ENCODE results near the gene SLC25A13. TPM values are rescaled to one million over a fixed set of nuclear protein-coding genes. Genes with fewer than 3 reads are reported as not detected.

The SLC25A13 gene
- total RNA-seq, 1 donor from 2014 or later = 21.9 TPM

DNA sequence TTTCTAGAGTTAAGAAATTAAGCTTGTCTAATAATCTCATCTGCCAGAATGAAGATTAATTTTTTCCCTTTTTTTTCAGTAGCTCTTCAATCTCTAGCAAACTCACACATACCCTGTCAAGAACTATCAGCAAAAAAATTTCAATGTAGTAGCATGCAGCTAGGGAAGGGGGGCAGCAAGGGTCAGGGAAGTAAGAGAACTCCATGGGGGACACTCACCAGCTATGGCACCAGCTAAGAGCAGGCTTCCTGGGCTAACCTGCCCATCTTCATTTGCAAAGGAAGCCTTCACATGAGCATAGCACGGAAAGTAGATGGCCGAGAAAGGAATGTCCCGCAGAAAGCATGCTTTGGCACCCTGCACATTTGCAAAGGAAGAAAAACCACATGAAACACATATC is 190.4 kb downstream of the SLC25A13 start:
- Histone ChIP-seq H3K9me3 (ENCODE audit: control insufficient read depth in 3 of 3, low read length in 3 of 3) (no peaks in the 10 kb centered on the region), H3K27me3 (ENCODE audit: control insufficient read depth in 3 of 3, insufficient read depth in 3 of 3, low read length in 3 of 3) (no peaks in the 10 kb centered on the region), H3K4me1 (ENCODE audit: control insufficient read depth in 3 of 3, insufficient read depth in 3 of 3, low read length in 3 of 3) (no peaks in the 10 kb centered on the region), H3K9ac (ENCODE audit: low read depth in 1 of 3, low read length in 3 of 3) (no peak overlapping the region), H3K4me3 (ENCODE audit: low read length in 3 of 3) (no peak overlapping the region), H3K27ac (ENCODE audit: low read depth, low read length) (no peak overlapping the region), H3K36me3 (ENCODE audit: control insufficient read depth in 3 of 3, insufficient read depth in 3 of 3, low read length in 3 of 3) (peaks cover 0 to 20% (median 0%) of the 10 kb centered on the region in 3 donors)

DNA sequence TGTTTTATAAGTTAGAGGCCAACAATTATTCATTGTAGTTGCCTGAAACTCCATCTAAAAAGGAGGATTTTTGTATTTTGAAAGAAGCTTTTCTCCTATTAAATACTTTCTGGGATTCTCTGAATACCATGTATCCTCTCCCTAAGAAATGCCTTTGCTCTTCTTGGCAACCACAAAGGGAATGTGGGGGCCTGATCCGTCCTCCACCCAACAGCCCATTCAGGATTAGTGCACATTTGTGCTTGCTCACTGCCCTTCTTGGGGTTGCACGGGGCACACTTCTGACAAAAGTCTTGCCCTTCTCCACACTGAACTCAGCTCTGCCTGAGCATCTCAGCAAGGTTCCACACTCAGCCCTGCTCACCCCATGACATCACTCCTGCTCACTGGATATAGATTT is 194.2 kb downstream of the SLC25A13 start:
- Histone ChIP-seq H3K36me3 (ENCODE audit: control insufficient read depth in 3 of 3, insufficient read depth in 3 of 3, low read length in 3 of 3) (peaks cover 0 to 15% (median 0%) of the 10 kb centered on the region in 3 donors), H3K27ac (ENCODE audit: low read depth, low read length) (no peak overlapping the region), H3K4me3 (ENCODE audit: low read length in 3 of 3) (no peak overlapping the region), H3K9ac (ENCODE audit: low read depth in 1 of 3, low read length in 3 of 3) (no peak overlapping the region), H3K27me3 (ENCODE audit: control insufficient read depth in 3 of 3, insufficient read depth in 3 of 3, low read length in 3 of 3) (no peaks in the 10 kb centered on the region), H3K9me3 (ENCODE audit: control insufficient read depth in 3 of 3, low read length in 3 of 3) (no peaks in the 10 kb centered on the region), H3K4me1 (ENCODE audit: control insufficient read depth in 3 of 3, insufficient read depth in 3 of 3, low read length in 3 of 3) (no peaks in the 10 kb centered on the region)

- Histone ChIP-seq H3K4me3 (ENCODE audit: low read length in 3 of 3) (no peak overlapping the region), H3K27ac (ENCODE audit: low read depth, low read length) (no peak overlapping the region), H3K27me3 (ENCODE audit: control insufficient read depth in 3 of 3, insufficient read depth in 3 of 3, low read length in 3 of 3) (no peaks in the 10 kb centered on the region), H3K4me1 (ENCODE audit: control insufficient read depth in 3 of 3, insufficient read depth in 3 of 3, low read length in 3 of 3) (no peaks in the 10 kb centered on the region), H3K9me3 (ENCODE audit: control insufficient read depth in 3 of 3, low read length in 3 of 3) (no peaks in the 10 kb centered on the region), H3K36me3 (ENCODE audit: control insufficient read depth in 3 of 3, insufficient read depth in 3 of 3, low read length in 3 of 3) (peaks cover 0 to 16% (median 6%) of the 10 kb centered on the region in 3 donors), H3K9ac (ENCODE audit: low read depth in 1 of 3, low read length in 3 of 3) (no peak overlapping the region)
Observed at GRCh38 chr7:96126382-96126781, 195.5 kb downstream of the SLC25A13 start.

- H3K27ac ChIP-seq (ENCODE audit: low read depth, low read length) = no peak overlapping the region
- no peaks in the 10 kb centered on the region for H3K9me3 ChIP-seq (ENCODE audit: control insufficient read depth in 3 of 3, low read length in 3 of 3)
- no peaks in the 10 kb centered on the region for H3K4me1 ChIP-seq (ENCODE audit: control insufficient read depth in 3 of 3, insufficient read depth in 3 of 3, low read length in 3 of 3)
- peaks cover 5 to 12% (median 12%) of the 10 kb centered on the region in 3 donors for H3K36me3 ChIP-seq (ENCODE audit: control insufficient read depth in 3 of 3, insufficient read depth in 3 of 3, low read length in 3 of 3)
- H3K4me3 ChIP-seq (ENCODE audit: low read length in 3 of 3) = no peak overlapping the region
- no peak overlapping the region for H3K9ac ChIP-seq (ENCODE audit: low read depth in 1 of 3, low read length in 3 of 3)
- no peaks in the 10 kb centered on the region for H3K27me3 ChIP-seq (ENCODE audit: control insufficient read depth in 3 of 3, insufficient read depth in 3 of 3, low read length in 3 of 3)
Observed at GRCh38 chr7:96122746-96123145, 199.2 kb downstream of the SLC25A13 start.

DNA sequence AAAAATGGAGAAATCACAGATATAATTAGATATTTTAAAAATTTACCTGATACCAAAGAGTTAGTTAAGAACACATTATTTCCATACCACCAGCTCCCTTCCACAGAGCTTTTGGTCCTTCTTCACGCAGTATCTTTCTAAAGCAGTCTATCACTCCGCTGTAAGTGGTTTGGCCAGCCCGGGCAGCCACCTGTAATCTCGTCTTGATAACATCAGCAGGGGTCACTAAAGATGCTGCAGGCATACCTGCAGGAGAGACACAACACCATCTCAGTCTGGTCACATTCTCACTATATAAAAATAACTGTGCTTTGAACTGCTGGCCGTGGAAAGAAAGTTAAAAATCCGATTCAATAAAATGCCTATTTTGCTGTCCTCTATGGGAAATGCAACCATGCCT is 200.1 kb downstream of the SLC25A13 start:
- Histone ChIP-seq H3K27ac (ENCODE audit: low read depth, low read length) (no peak overlapping the region), H3K27me3 (ENCODE audit: control insufficient read depth in 3 of 3, insufficient read depth in 3 of 3, low read length in 3 of 3) (no peaks in the 10 kb centered on the region), H3K9ac (ENCODE audit: low read depth in 1 of 3, low read length in 3 of 3) (no peak overlapping the region), H3K9me3 (ENCODE audit: control insufficient read depth in 3 of 3, low read length in 3 of 3) (no peaks in the 10 kb centered on the region), H3K36me3 (ENCODE audit: control insufficient read depth in 3 of 3, insufficient read depth in 3 of 3, low read length in 3 of 3) (peaks cover 5 to 12% (median 12%) of the 10 kb centered on the region in 3 donors), H3K4me1 (ENCODE audit: control insufficient read depth in 3 of 3, insufficient read depth in 3 of 3, low read length in 3 of 3) (no peaks in the 10 kb centered on the region), H3K4me3 (ENCODE audit: low read length in 3 of 3) (no peak overlapping the region)

DNA sequence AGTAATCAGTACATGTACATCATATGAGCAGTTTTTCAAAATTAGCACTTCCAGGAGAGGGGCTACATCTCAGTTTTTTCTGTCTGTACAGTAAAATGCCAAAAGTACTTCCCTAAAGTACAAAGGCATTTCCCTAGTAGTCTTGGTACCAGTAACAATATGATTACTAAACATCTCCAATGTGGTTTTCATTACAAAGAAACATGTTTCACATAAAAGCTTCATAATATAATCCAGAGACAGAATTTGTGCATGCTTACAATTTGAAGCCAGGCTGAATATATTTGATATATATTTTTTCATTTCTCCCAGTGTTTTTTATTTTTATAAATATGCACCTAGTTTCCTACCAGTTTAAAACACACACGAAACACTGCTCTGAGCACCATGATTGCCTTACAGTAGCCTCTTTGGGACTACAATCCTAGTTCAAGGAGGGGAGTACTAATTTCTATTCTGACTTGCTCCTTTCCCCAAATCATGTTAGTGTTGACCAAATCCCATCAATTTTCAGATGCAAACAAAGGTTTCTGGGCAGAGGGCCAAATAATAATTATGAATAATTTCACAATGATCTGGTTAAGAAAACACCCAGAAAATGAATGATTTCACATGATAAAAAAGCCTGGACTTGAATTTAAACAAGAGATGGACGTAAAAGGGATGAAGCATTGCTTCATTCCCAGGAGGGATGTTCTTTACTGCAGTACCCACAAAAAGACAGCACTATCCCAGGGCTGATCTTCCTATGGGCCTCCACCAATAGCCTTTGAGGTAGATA is 201.3 kb downstream of the SLC25A13 start:
- H3K27ac ChIP-seq (ENCODE audit: low read depth, low read length) = no peak overlapping the region
- H3K9me3 ChIP-seq (ENCODE audit: control insufficient read depth in 3 of 3, low read length in 3 of 3) = no peaks in the 10 kb centered on the region
- no peaks in the 10 kb centered on the region for H3K4me1 ChIP-seq (ENCODE audit: control insufficient read depth in 3 of 3, insufficient read depth in 3 of 3, low read length in 3 of 3)
- peaks cover 5 to 12% (median 12%) of the 10 kb centered on the region in 3 donors for H3K36me3 ChIP-seq (ENCODE audit: control insufficient read depth in 3 of 3, insufficient read depth in 3 of 3, low read length in 3 of 3)
- no peaks in the 10 kb centered on the region for H3K27me3 ChIP-seq (ENCODE audit: control insufficient read depth in 3 of 3, insufficient read depth in 3 of 3, low read length in 3 of 3)
- no peak overlapping the region for H3K9ac ChIP-seq (ENCODE audit: low read depth in 1 of 3, low read length in 3 of 3)
- H3K4me3 ChIP-seq (ENCODE audit: low read length in 3 of 3) = no peak overlapping the region

DNA sequence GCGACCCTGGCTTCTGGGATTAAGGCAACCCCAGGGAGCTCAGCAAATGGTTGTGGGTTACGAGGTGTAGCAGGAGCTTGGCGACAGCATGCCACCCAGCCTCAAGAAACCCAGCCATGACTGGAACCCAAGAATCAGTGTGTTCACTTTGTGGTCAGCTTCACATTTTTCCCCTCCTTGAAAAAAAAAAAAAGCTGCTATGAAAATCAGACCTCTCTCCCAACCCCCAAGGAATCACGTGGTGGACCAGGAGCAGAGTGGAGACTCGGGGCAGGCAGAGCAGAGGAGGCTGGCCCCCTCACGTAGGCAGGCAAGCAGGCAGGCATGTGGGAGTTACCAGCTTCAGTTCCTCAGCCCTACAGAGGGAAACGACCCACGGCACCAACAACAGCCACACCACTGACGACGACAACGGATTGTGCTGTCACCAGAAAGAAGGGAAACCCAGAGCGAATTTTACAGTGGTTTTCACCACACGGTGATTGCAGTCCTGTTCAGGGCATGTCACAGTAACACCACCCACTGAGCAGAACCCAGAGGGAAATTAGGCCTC is 203.4 kb downstream of the SLC25A13 start:
- no peaks in the 10 kb centered on the region for H3K9me3 ChIP-seq (ENCODE audit: control insufficient read depth in 3 of 3, low read length in 3 of 3)
- no peak overlapping the region for H3K4me3 ChIP-seq (ENCODE audit: low read length in 3 of 3)
- H3K9ac ChIP-seq (ENCODE audit: low read depth in 1 of 3, low read length in 3 of 3) = no peak overlapping the region
- H3K4me1 ChIP-seq (ENCODE audit: control insufficient read depth in 3 of 3, insufficient read depth in 3 of 3, low read length in 3 of 3) = no peaks in the 10 kb centered on the region
- H3K36me3 ChIP-seq (ENCODE audit: control insufficient read depth in 3 of 3, insufficient read depth in 3 of 3, low read length in 3 of 3) = peaks cover 5 to 12% (median 12%) of the 10 kb centered on the region in 3 donors
- H3K27me3 ChIP-seq (ENCODE audit: control insufficient read depth in 3 of 3, insufficient read depth in 3 of 3, low read length in 3 of 3) = no peaks in the 10 kb centered on the region
- no peak overlapping the region for H3K27ac ChIP-seq (ENCODE audit: low read depth, low read length)

DNA sequence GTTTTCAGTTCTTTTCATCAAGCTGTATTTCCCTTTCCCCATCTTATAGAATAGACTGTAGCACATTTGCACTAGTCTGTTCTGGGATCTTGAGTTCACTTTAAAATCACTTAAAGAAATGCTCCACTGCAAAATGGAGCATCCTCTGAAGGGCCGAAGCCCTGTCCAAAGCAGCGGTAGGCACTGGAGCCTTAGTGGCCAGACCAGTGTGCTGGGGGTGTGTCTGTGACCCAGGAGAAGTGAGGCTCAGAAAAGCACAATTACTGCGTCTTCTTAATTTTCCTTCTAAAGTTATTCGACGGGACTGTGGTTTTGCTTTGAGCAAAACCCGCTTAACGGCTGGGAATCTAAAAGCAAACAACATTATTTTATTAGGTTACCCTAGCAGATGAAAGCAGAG is 205.7 kb downstream of the SLC25A13 start:
- Histone ChIP-seq H3K27me3 (ENCODE audit: control insufficient read depth in 3 of 3, insufficient read depth in 3 of 3, low read length in 3 of 3) (no peaks in the 10 kb centered on the region), H3K9me3 (ENCODE audit: control insufficient read depth in 3 of 3, low read length in 3 of 3) (no peaks in the 10 kb centered on the region), H3K9ac (ENCODE audit: low read depth in 1 of 3, low read length in 3 of 3) (no peak overlapping the region), H3K4me1 (ENCODE audit: control insufficient read depth in 3 of 3, insufficient read depth in 3 of 3, low read length in 3 of 3) (no peaks in the 10 kb centered on the region), H3K36me3 (ENCODE audit: control insufficient read depth in 3 of 3, insufficient read depth in 3 of 3, low read length in 3 of 3) (peaks cover 5 to 6% (median 5%) of the 10 kb centered on the region in 3 donors), H3K4me3 (ENCODE audit: low read length in 3 of 3) (no peak overlapping the region), H3K27ac (ENCODE audit: low read depth, low read length) (no peak overlapping the region)

- H3K4me1 ChIP-seq (ENCODE audit: control insufficient read depth in 3 of 3, insufficient read depth in 3 of 3, low read length in 3 of 3) = no peaks in the 10 kb centered on the region
- no peaks in the 10 kb centered on the region for H3K36me3 ChIP-seq (ENCODE audit: control insufficient read depth in 3 of 3, insufficient read depth in 3 of 3, low read length in 3 of 3)
- H3K9me3 ChIP-seq (ENCODE audit: control insufficient read depth in 3 of 3, low read length in 3 of 3) = no peaks in the 10 kb centered on the region
- no peak overlapping the region for H3K4me3 ChIP-seq (ENCODE audit: low read length in 3 of 3)
- H3K27me3 ChIP-seq (ENCODE audit: control insufficient read depth in 3 of 3, insufficient read depth in 3 of 3, low read length in 3 of 3) = no peaks in the 10 kb centered on the region
- no peak overlapping the region for H3K27ac ChIP-seq (ENCODE audit: low read depth, low read length)
- H3K9ac ChIP-seq (ENCODE audit: low read depth in 1 of 3, low read length in 3 of 3) = no peak overlapping the region
Observed at GRCh38 chr7:96114190-96114589, 207.7 kb downstream of the SLC25A13 start.

DNA sequence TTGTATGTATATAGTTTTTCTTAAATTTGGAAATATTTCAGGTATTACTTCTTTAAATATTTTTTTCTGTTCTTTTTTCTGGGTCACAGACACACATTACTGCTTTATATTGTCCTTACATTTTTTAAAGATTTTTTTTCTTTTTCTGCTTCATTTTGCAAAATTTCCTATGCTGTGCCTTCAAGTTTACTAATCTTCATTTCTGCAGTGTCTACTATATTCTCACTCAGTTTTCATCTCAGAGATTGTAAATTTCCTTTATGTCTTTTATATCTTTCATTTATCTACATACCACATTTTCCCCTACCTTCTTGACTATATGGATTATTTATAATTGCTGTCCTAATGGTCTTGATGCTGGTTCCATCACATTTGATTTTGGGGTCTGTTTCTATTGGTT is 210.5 kb downstream of the SLC25A13 start:
- Histone ChIP-seq H3K9me3 (ENCODE audit: control insufficient read depth in 3 of 3, low read length in 3 of 3) (no peaks in the 10 kb centered on the region), H3K27ac (ENCODE audit: low read depth, low read length) (no peak overlapping the region), H3K9ac (ENCODE audit: low read depth in 1 of 3, low read length in 3 of 3) (no peak overlapping the region), H3K4me3 (ENCODE audit: low read length in 3 of 3) (no peak overlapping the region), H3K4me1 (ENCODE audit: control insufficient read depth in 3 of 3, insufficient read depth in 3 of 3, low read length in 3 of 3) (no peaks in the 10 kb centered on the region), H3K27me3 (ENCODE audit: control insufficient read depth in 3 of 3, insufficient read depth in 3 of 3, low read length in 3 of 3) (no peaks in the 10 kb centered on the region), H3K36me3 (ENCODE audit: control insufficient read depth in 3 of 3, insufficient read depth in 3 of 3, low read length in 3 of 3) (no peaks in the 10 kb centered on the region)

Data from skeletal muscle tissue (tissue), 4 donors.